Erythroblast (primary cell): ENCODE data around the gene MFAP4.

Experiments used
- GATA1 ChIP-seq: IDR thresholded peaks from 2 replicates; pipeline ENCODE4 v1.6.1; 2011; ENCODE audit warnings: low read depth, mild to moderate bottlenecking, control low read depth, low read length, moderate library complexity
- POLR2A ChIP-seq: IDR thresholded peaks from 2 replicates; pipeline ENCODE4 v1.6.1; 2011; ENCODE audit warnings: mild to moderate bottlenecking, low read length

DNA sequence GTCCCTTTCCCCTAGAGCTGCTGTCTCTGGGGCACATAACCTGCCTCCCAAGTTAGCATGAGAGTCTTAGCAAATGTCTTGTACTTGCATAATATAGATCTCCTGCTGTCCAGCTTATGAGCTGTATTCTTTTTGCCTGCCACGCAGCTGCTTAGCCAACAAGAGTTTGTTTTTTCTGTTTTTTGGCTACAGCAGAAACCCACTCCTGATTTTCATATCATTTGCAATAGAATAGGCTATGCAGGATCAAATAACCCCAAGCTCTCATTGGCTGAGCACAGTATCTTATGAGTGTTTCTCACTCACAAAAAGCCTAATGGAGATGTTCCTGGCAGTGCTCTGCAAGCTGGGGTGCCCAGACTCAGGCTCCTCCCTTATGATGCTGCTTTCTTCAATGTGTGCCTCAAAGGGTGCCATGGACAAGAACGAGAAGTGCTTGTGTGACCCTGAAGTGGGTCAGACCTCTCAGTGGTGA is 47.6 kb downstream of the MFAP4 start:
- TF ChIP-seq POLR2A (no peak), GATA1 (no peak)
